SK-N-MC (cell line): ENCODE measurements around the gene CEP164.

Experiments
- DNase-seq: peaks from one replicate; pipeline ENCODE4 v3.0.0-alpha.2; 2011; ENCODE audit warnings: low read depth, low spot score
- H3K27ac ChIP-seq: fragments of 200-600 bp; sonication (generic); 2 replicates; pipeline ENCODE4 v1.5.1; 2016; ENCODE audit warnings: mixed run types
- H3K36me3 ChIP-seq: fragments of 200-600 bp; sonication (generic); 2 replicates; pipeline ENCODE4 v1.6.1; 2017; ENCODE audit warnings: antibody characterized with exemption, low read length, mixed read lengths; ENCODE audit not compliant: insufficient read depth
- H3K4me3 ChIP-seq: fragments of 200-600 bp; sonication (generic); 2 replicates; pipeline ENCODE4 v1.5.1; 2016
- H3K9ac ChIP-seq: fragments of 200-600 bp; sonication (generic); 2 replicates; pipeline ENCODE4 v1.8.0; 2017; ENCODE audit warnings: mixed run types, mixed read lengths; ENCODE audit not compliant: insufficient read length
- H3K9me3 ChIP-seq: fragments of 200-600 bp; sonication (generic); 2 replicates; pipeline ENCODE4 v1.6.1; 2017; ENCODE audit warnings: low read depth, mild to moderate bottlenecking, antibody characterized with exemption, low read length, moderate library complexity, mixed read lengths
- EZH2 ChIP-seq: fragments of 200-600 bp; sonication (generic); IDR thresholded peaks from one replicate; pipeline ENCODE4 v1.6.1; 2017; ENCODE audit warnings: antibody characterized with exemption
- FOXP2 ChIP-seq: optimal IDR thresholded peaks from 2 replicates; pipeline ENCODE3; 2011; ENCODE audit warnings: mild to moderate bottlenecking, moderate library complexity; ENCODE audit not compliant: insufficient read depth; ENCODE audit errors: extremely low read length, control extremely low read depth
- POLR2AphosphoS5 ChIP-seq: IDR thresholded peaks from 2 replicates; pipeline ENCODE4 v1.6.1; 2012; ENCODE audit warnings: mild to moderate bottlenecking, low read depth, low read length, borderline replicate concordance

The CEP164 gene

DNA sequence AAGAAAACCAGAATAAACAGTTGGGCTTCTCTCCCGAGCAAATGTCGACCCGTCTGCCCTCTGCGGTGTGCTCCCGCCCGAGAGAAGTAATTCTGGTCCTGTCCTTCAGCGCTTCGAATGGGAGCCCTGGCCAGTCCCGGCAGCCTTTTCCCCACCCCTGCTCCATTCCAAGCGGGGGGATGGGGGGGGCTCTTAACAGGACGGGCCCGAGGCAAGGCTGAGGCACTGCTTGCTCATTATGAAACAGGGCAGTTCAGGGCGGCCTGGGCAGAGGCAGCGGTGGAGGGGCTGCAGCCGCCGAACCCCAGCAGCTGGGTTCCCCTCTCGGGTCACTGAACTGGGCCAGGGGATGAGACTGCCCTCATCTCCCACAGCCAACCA, 27.4 kb upstream of the CEP164 start:
- H3K9ac ChIP-seq = no peak overlapping the region
- DNase-seq = no peak
- no peaks in the 10 kb centered on the region for H3K36me3 ChIP-seq
- H3K4me3 ChIP-seq = no peak overlapping the region
- no peak for TF ChIP-seq EZH2
- no peak for TF ChIP-seq POLR2AphosphoS5
- no peak for TF ChIP-seq FOXP2
- H3K27ac ChIP-seq = no peak overlapping the region
- no peaks in the 10 kb centered on the region for H3K9me3 ChIP-seq

DNA sequence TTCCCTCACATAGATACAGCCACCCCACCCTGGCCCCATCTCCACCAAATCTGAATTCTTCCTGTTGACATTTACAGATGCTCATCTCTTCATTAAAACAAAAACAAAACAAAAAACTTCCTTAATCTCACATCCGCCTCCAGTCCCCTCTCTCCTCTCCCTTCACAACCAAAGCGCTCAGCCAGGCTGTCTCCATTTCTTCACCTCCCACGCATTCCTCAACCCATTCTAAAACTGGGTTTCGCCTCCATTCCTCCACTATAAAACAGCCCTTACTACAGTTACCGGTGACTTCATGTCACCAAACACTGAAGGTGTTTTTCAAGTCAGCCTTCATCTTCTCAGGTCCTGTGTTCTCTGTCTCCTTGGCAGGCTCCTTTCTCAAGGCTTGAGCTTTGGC, 26.9 kb upstream of the CEP164 start:
- Histone ChIP-seq H3K9me3 (no peaks in the 10 kb centered on the region), H3K4me3 (no peak overlapping the region), H3K36me3 (no peaks in the 10 kb centered on the region), H3K27ac (no peak overlapping the region), H3K9ac (no peak overlapping the region)
- TF ChIP-seq EZH2 = no peak
- TF ChIP-seq FOXP2 = no peak
- no peak for TF ChIP-seq POLR2AphosphoS5
- DNase-seq = no peak

GRCh38 chr11:117302228-117302627, 25.4 kb upstream of the CEP164 start:
- Histone ChIP-seq H3K9me3 (no peaks in the 10 kb centered on the region), H3K36me3 (no peaks in the 10 kb centered on the region), H3K27ac (no peak overlapping the region), H3K9ac (no peak overlapping the region), H3K4me3 (no peak overlapping the region)
- DNase-seq = no peak
- no peak for TF ChIP-seq FOXP2
- no peak for TF ChIP-seq EZH2
- TF ChIP-seq POLR2AphosphoS5 = no peak

- H3K9ac ChIP-seq = no peak overlapping the region
- no peaks in the 10 kb centered on the region for H3K9me3 ChIP-seq
- no peak for TF ChIP-seq EZH2
- TF ChIP-seq POLR2AphosphoS5 = no peak
- no peak for TF ChIP-seq FOXP2
- no peak overlapping the region for H3K4me3 ChIP-seq
- H3K27ac ChIP-seq = no peak overlapping the region
- DNase-seq = no peak
- H3K36me3 ChIP-seq = no peaks in the 10 kb centered on the region
These were observed 24.6 kb upstream of the CEP164 start for GRCh38 chr11:117303101-117303500.

DNA sequence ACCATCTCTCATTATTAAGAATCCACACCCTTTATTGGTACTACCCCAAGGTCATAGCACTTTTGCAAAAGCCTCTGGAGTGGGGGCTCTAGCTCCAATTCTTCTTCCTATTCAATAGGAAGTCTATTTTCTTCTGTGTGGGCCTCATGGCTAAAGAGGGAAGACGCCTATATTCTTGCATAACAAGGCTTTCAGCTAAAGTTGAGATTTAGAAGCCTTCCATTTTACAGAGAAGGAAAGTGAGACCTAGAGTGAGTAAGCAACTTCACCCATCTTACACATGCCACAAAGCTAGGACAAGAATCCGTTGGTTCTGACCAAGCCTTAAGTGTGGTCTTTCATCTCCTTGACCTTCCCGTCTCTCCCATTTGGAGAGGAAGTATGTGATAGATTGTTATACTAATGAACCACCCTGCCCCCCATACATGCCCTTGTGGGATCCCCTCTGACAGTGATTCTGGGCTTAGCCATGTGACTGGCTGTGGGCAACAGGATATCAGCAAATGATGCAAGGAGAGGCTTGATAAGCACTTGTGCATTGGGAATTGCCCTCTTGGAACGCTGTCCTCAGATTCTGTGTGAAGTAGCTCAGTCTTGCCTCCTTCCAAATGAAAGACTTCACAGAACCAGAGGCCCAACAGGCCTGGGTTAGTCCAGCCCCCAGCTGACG, 23.9 kb upstream of the CEP164 start:
- H3K4me3 ChIP-seq = no peak overlapping the region
- H3K36me3 ChIP-seq = no peaks in the 10 kb centered on the region
- TF ChIP-seq FOXP2 (no peak), POLR2AphosphoS5 (no peak), EZH2 (no peak)
- no peak overlapping the region for H3K9ac ChIP-seq
- no peaks in the 10 kb centered on the region for H3K9me3 ChIP-seq
- DNase-seq = no peak
- no peak overlapping the region for H3K27ac ChIP-seq

DNA sequence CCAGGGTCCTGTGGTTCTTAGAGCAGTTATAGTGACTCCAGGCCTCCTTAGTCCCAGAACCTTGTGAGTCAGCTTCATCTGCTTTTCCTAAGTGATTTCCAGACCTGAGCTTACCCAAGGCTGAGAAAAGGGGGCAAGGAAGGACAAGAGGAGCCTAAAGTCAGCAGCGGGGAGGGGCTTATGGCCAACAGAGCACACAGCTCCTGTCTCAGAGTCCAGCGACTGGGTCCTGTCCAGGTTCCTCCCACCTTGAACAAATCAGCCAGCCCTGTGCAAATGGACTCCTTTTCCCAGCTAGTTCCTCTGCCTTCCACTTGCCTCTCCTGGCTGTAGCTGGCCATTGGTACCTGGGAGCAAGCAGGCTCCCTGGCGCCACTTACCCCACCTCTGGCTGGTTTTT, 22.5 kb upstream of the CEP164 start:
- Histone ChIP-seq H3K9ac (no peak overlapping the region), H3K4me3 (no peak overlapping the region), H3K9me3 (no peaks in the 10 kb centered on the region), H3K27ac (no peak overlapping the region), H3K36me3 (no peaks in the 10 kb centered on the region)
- TF ChIP-seq POLR2AphosphoS5 (no peak), EZH2 (no peak), FOXP2 (no peak)
- DNase-seq = no peak

GRCh38 chr11:117309310-117309709, 18.3 kb upstream of the CEP164 start:
- Histone ChIP-seq H3K27ac (no peak overlapping the region), H3K9me3 (no peaks in the 10 kb centered on the region), H3K9ac (no peak overlapping the region), H3K4me3 (no peak overlapping the region), H3K36me3 (no peaks in the 10 kb centered on the region)
- DNase-seq = no peak
- TF ChIP-seq EZH2 (no peak), FOXP2 (no peak), POLR2AphosphoS5 (no peak)

DNA sequence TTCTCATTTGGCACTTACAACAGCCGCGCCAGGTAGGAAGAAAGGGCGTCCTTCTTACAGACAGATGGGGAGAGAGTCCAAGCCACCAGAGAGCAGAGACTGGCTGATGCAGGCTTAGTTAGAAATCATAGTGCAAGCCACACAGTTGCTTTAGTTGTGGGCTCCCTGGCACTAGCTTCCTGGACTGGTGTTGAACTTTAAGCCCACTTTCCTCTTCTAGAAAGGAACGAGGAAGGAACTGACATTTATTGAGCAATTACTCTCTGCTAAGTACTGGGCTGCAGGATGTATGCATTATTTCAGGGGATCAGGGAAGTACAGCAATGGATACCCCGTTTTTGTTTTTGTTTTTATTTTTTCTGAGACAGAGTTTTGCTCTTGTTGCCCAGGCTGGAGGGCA, 14.6 kb upstream of the CEP164 start:
- Histone ChIP-seq H3K9me3 (no peaks in the 10 kb centered on the region), H3K9ac (no peak overlapping the region), H3K4me3 (no peak overlapping the region), H3K27ac (no peak overlapping the region), H3K36me3 (no peaks in the 10 kb centered on the region)
- DNase-seq = no peak
- TF ChIP-seq EZH2 (no peak), POLR2AphosphoS5 (no peak), FOXP2 (no peak)

GRCh38 chr11:117313828-117314768, 13.6 kb upstream of the CEP164 start:
- no peak overlapping the region for H3K4me3 ChIP-seq
- TF ChIP-seq FOXP2 (no peak), EZH2 (no peak), POLR2AphosphoS5 (no peak)
- DNase-seq = no peak
- H3K9ac ChIP-seq = no peak overlapping the region
- no peaks in the 10 kb centered on the region for H3K9me3 ChIP-seq
- no peak overlapping the region for H3K27ac ChIP-seq
- H3K36me3 ChIP-seq = no peaks in the 10 kb centered on the region
